ENCODE results near the gene IL36G. TPM values are rescaled to one million over a fixed set of nuclear protein-coding genes. Genes with fewer than 3 reads are reported as not detected.

IL36G gene
- total RNA-seq, 8 experiments from 2014 or later, result 0.31 to 0.92 TPM; not detected in 6

DNA sequence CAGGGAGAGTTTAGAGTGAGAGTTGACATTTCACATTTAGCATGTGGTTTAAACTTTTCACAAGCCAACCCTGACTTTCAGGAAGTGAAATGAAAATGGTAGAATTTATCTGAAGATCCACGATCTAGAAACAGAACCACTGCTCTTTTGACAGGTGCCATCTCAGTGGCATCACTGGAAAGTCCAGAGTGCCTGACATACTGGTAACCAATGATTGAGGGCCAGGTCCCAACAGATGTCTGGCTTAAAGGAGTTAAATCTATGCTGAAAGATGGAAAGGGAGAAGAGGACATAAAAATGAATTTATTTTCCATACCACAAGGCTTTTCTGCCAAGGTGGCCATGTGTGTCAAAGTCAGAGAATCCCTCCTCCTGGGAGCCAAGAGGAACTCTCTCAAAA lies 2.7 kb downstream of the IL36G start:
- Histone ChIP-seq H3K4me1 (replicated peaks in 1 of 2) (no peaks in the 10 kb centered on the region), H3K27ac (no peak overlapping the region), H3K4me3 (no peak overlapping the region)
- 0 to 60% (median 29%) methylated on average over 1 of the region's 1 CpG; no CpG with 5 or more reads in 1 of the 10 experiments for WGBS, 10 experiments
- in situ Hi-C loops (cut with MboI; ENCODE audit: low pct_unique_long_range_greater_than_20kb in 2 of 9, low sequenced_read_pairs in 9 of 9, unreplicated experiment in 9 of 9), result no loop called here
- ATAC-seq (replicated peaks in 6 of 8), result no peak

DNA sequence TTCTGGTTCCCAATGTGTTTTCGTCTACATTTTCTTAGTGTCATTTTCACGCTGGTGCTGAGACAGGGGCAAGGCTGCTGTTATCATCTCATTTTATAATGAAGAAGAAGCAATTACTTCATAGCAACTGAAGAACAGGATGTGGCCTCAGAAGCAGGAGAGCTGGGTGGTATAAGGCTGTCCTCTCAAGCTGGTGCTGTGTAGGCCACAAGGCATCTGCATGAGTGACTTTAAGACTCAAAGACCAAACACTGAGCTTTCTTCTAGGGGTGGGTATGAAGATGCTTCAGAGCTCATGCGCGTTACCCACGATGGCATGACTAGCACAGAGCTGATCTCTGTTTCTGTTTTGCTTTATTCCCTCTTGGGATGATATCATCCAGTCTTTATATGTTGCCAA lies 7.3 kb downstream of the IL36G start:
- Histone ChIP-seq H3K27ac (no peak overlapping the region), H3K4me1 (replicated peaks in 1 of 2) (no peaks in the 10 kb centered on the region), H3K4me3 (no peak overlapping the region)
- in situ Hi-C loops (cut with MboI; ENCODE audit: low pct_unique_long_range_greater_than_20kb in 2 of 9, low sequenced_read_pairs in 9 of 9, unreplicated experiment in 9 of 9), result no loop called here
- ATAC-seq (replicated peaks in 6 of 8), result no peak
- WGBS, 10 experiments, result 60 to 94% (median 88%) methylated on average over 1 to 5 of the region's 5 CpGs; no CpG with 5 or more reads in 2 of the 10 experiments

DNA sequence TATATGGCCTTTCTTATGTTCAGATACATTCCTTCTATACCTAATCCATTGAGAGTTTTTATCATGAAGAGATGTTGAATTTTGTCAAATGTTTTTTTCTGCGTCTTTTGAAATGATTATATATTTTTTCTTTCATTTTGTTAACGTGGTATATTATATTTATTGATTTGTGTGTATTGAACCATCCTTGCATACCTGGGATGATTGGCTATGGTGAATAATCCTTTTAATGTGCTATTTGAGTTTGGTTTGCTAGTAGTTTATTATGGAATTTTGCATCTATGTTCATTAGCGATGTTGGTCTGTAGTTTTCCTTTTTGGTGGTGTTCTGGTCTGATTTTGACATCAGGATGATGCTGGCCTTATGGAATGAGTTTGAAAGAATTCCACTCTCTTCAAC lies 11.8 kb downstream of the IL36G start:
- Histone ChIP-seq H3K4me3 (no peak overlapping the region), H3K27ac (no peak overlapping the region), H3K4me1 (replicated peaks in 1 of 2) (no peaks in the 10 kb centered on the region)
- in situ Hi-C loops (cut with MboI; ENCODE audit: low pct_unique_long_range_greater_than_20kb in 2 of 9, low sequenced_read_pairs in 9 of 9, unreplicated experiment in 9 of 9), result no loop called here
- no peak for ATAC-seq (replicated peaks in 6 of 8)
- 5 to 95% (median 80%) methylated on average over 2 to 3 of the region's 3 CpGs; no CpG with 5 or more reads in 1 of the 10 experiments for WGBS, 10 experiments

DNA sequence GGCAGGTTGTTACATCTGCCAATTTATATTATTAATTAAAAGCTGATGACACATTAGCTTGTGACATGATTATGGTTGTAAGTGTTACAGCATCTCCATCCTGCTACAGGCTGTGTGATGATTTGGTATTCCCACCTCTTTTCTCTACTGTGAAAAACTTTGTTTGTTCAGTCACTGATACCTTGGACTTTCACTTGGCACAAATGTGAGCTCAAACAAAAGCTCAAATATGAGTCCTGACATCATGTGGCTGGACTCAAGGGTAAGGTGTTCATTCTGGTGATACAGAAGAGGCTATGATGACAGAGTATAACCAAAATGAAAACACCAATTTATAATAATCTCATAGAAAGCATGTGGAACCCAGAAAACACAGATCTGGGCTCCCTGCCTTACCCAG lies 16.0 kb downstream of the IL36G start:
- ATAC-seq (replicated peaks in 6 of 8), result no peak
- H3K4me1 ChIP-seq (replicated peaks in 1 of 2), result no peaks in the 10 kb centered on the region
- no peak overlapping the region for H3K27ac ChIP-seq
- in situ Hi-C loops (cut with MboI; ENCODE audit: low pct_unique_long_range_greater_than_20kb in 2 of 9, low sequenced_read_pairs in 9 of 9, unreplicated experiment in 9 of 9), result no loop called here
- no peak overlapping the region for H3K4me3 ChIP-seq

DNA sequence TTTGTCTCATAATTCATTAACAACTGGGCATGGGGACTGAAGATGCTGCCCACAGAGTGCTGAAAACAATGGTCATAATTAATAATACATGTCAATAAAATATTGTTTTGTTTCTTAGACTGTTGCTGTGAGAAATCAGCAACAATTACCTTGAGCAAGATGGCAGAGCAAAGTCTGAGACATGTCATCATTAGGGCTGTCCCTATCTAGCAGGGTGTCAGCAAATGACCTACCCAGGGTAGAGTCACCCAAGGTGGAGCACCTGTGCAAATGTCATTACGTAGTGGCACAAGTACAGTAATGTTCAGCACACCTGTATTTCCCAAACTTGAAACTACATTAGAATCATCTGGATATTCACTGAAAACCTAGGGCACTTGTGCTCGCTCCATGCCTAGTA lies 16.8 kb downstream of the IL36G start:
- ATAC-seq (replicated peaks in 6 of 8), result no peak
- no peak overlapping the region for H3K27ac ChIP-seq
- in situ Hi-C loops (cut with MboI; ENCODE audit: low pct_unique_long_range_greater_than_20kb in 2 of 9, low sequenced_read_pairs in 9 of 9, unreplicated experiment in 9 of 9), result no loop called here
- 33 to 100% (median 80%) methylated on average over 1 to 2 of the region's 2 CpGs; no CpG with 5 or more reads in 2 of the 10 experiments for WGBS, 10 experiments
- no peaks in the 10 kb centered on the region for H3K4me1 ChIP-seq (replicated peaks in 1 of 2)
- no peak overlapping the region for H3K4me3 ChIP-seq

DNA sequence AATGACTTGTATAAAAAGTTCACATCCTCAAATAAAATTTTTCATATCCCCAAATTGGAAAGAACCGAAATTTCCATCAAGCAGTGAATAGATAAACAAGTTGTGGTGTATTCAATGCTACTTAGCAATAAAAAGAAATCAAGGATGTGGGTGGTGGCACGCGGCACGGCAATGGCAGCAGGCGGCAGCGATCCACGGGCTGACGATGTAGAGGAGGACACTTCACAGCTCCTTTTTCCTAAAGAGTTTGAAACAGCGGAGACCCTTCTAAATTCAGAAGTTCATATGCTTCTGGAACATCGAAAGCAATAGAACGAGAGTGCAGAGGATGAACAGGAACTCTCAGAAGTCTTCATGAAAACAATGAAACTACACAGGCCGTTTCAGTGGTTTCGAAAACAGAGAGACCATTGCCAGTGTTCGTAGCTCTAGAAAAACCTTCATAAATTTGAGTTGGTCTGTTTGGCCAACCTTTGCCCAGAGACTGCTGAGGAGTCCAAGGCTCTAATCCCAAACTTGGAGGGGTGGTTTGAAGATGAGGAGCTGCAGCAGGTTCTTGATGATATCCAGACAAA lies 17.6 kb downstream of the IL36G start:
- no peak for ATAC-seq (replicated peaks in 6 of 8)
- 9 to 92% (median 83%) methylated on average over 1 to 14 of the region's 14 CpGs for WGBS, 10 experiments
- in situ Hi-C loops (cut with MboI; ENCODE audit: low pct_unique_long_range_greater_than_20kb in 2 of 9, low sequenced_read_pairs in 9 of 9, unreplicated experiment in 9 of 9), result no loop called here
- Histone ChIP-seq H3K4me3 (no peak overlapping the region), H3K4me1 (replicated peaks in 1 of 2) (no peaks in the 10 kb centered on the region), H3K27ac (no peak overlapping the region)

DNA sequence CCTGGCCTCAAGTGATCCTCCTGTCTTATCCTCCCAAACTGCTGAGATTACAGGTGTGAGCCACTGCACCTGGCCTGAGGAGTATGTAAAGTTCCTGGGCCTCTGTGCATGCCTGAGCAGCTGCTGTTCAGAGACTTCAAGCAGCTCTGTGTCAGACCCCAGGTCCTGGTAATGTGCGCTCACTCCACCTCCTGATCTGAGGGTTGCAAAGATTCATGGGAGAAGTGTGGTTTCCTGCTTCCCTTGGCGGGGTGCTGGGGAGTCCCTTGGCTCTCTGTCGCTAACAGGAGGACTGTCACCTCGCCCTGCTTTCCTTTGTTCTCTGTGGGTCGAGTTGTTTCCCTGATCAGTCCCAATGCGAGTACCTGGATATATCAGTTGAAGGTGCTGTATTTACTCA lies 18.8 kb downstream of the IL36G start:
- no peak overlapping the region for H3K27ac ChIP-seq
- H3K4me3 ChIP-seq, result no peak overlapping the region
- ATAC-seq (replicated peaks in 6 of 8), result no peak
- 0 to 90% (median 53%) methylated on average over 1 to 6 of the region's 6 CpGs; no CpG with 5 or more reads in 4 of the 10 experiments for WGBS, 10 experiments
- in situ Hi-C loops (cut with MboI; ENCODE audit: low pct_unique_long_range_greater_than_20kb in 2 of 9, low sequenced_read_pairs in 9 of 9, unreplicated experiment in 9 of 9), result no loop called here
- no peaks in the 10 kb centered on the region for H3K4me1 ChIP-seq (replicated peaks in 1 of 2)

DNA sequence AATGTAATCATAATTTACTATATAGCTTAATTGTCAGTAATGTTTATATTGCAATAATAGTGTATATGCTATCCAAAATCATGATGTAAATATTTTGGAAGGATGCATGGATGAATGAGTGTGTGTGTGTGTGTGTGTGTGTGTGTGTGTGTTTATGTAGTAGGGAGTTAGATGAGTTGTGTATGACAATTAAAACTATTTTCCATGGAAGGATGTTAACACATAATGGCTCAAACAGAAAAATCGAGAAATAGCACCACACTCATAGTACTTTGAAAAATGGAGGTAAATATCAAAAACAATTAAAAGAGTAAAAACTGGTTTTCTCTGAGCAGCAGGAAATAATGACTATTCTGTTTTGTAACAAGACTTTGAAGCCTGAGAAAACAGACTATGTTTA lies 19.3 kb downstream of the IL36G start:
- 0 to 89% (median 53%) methylated on average over 1 of the region's 1 CpG; no CpG with 5 or more reads in 1 of the 10 experiments for WGBS, 10 experiments
- no peak overlapping the region for H3K27ac ChIP-seq
- no peak for ATAC-seq (replicated peaks in 6 of 8)
- H3K4me3 ChIP-seq, result no peak overlapping the region
- H3K4me1 ChIP-seq (replicated peaks in 1 of 2), result no peaks in the 10 kb centered on the region
- in situ Hi-C loops (cut with MboI; ENCODE audit: low pct_unique_long_range_greater_than_20kb in 2 of 9, low sequenced_read_pairs in 9 of 9, unreplicated experiment in 9 of 9), result no loop called here

DNA sequence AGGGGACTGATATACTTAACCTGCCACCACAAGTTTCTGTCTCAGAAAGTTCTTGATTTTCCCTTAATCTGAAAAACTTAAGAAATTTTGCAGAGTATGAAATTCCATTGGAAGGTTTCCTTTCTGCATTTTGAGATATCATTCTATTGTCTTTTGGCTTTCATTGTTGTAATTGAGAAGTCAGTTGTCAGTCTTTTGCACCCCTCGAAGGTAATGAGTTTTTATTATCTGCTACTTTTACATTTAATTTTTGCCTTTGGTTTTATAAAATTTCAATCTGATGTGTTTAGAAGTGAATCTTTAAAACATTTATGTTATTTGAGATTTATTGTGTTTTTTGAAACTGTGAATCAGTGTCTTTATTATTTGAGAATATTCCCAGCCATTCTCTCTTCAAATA lies 22.6 kb downstream of the IL36G start:
- WGBS, 10 experiments, result 0 to 83% (median 40%) methylated on average over 1 of the region's 1 CpG; no CpG with 5 or more reads in 1 of the 10 experiments

DNA sequence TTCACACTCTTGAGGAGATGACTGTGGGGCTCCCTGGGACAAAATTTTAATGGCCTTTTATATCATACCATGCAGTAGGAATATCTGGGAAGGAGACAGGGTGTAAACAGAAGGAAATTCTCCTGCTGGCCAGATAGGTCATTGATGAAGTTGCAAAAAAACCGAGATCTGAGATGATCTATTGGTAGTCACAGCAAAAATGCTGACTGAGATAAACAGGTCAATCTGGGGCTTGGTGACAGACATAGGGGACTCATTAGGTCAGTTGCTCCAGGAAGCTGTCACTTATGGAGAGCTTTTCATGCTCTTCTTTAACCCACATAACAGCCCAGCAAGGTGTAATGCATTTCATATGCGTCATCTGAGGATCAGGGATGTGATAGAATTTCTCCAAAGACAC lies 24.9 kb downstream of the IL36G start:
- in situ Hi-C loops (cut with MboI; ENCODE audit: low pct_unique_long_range_greater_than_20kb in 2 of 9, low sequenced_read_pairs in 9 of 9, unreplicated experiment in 9 of 9), result no loop called here
- 0 to 62% (median 40%) methylated on average over 1 to 2 of the region's 2 CpGs; no CpG with 5 or more reads in 1 of the 10 experiments for WGBS, 10 experiments
- no peak for ATAC-seq (replicated peaks in 6 of 8)

More for the DNA sequence above, 22.6 kb downstream of the IL36G start:
- in situ Hi-C loops (cut with MboI; ENCODE audit: low pct_unique_long_range_greater_than_20kb in 2 of 9, low sequenced_read_pairs in 9 of 9, unreplicated experiment in 9 of 9), result no loop called here
- no peak overlapping the region for H3K4me3 ChIP-seq
- no peak for ATAC-seq (replicated peaks in 6 of 8)
- H3K4me1 ChIP-seq (replicated peaks in 1 of 2), result no peaks in the 10 kb centered on the region
- H3K27ac ChIP-seq, result no peak overlapping the region

DNA sequence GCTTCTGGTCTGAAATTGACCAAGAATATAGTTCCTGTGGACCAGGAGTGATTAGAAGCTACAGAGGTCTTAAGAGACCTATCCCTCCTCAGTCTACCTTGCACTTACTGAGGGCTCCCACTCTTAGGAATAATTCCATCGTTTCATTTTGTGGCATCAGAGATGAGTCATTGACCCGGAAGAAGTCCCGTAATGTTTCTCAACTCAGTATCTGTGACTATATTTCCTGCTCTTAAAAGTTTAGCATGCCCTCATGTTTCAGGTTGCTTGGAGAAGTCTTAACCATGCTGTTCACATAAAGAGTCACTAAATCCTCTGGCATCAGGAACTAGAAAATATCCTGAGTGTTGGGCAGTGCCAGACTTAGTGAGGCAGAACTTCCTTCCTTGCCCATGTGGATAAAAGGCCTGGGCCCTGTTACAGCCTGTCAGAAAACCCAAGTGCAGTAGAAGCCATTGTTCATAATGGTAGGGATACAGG lies 27.3 kb downstream of the IL36G start, which contains the start of gene IL36A:
Gene IL36A, plus strand, starts transcription at position 430 of the 480 bp plus-strand sequence. CDS start 413 bp downstream, outside the sequence.
- in situ Hi-C loops (cut with MboI; ENCODE audit: low pct_unique_long_range_greater_than_20kb in 2 of 9, low sequenced_read_pairs in 9 of 9, unreplicated experiment in 9 of 9), result no loop called here

More for the DNA sequence above, 24.9 kb downstream of the IL36G start:
- H3K27ac ChIP-seq, result no peak overlapping the region
- H3K4me1 ChIP-seq (replicated peaks in 1 of 2), result no peaks in the 10 kb centered on the region
- H3K4me3 ChIP-seq, result no peak overlapping the region

DNA sequence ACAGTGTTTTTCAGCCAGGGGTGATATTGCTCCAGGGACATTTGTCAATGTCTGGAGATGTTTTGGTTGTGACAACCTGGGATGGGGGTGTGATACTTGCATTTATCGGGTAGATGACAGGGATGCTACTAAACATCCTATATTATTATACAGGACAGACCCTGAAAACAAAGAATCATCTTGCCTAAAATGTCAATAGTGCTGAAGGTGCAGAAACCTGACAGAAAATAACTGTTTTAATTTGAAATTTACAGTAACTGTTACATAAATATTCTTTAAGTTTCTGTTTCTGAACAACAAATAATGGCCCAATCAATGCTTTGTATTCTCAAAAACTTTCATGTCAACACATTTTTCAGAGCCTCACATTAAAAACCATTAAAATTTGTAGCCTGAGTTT lies 29.4 kb downstream of the IL36G start:
- no peak overlapping the region for H3K4me3 ChIP-seq
- no peaks in the 10 kb centered on the region for H3K4me1 ChIP-seq (replicated peaks in 1 of 2)
- in situ Hi-C loops (cut with MboI; ENCODE audit: low pct_unique_long_range_greater_than_20kb in 2 of 9, low sequenced_read_pairs in 9 of 9, unreplicated experiment in 9 of 9), result no loop called here
- 78 to 91% (median 83%) methylated on average over 1 of the region's 1 CpG; no CpG with 5 or more reads in 7 of the 10 experiments for WGBS, 10 experiments
- H3K27ac ChIP-seq, result no peak overlapping the region
- no peak for ATAC-seq (replicated peaks in 6 of 8)

More for the DNA sequence above, 27.3 kb downstream of the IL36G start, which contains the start of gene IL36A:
- no peaks in the 10 kb centered on the region for H3K4me1 ChIP-seq (replicated peaks in 1 of 2)
- no peak within 1 kb of the TSS for H3K4me3 ChIP-seq
- no peak within 1 kb of the TSS for H3K27ac ChIP-seq
- WGBS, 10 experiments, result 46 to 100% (median 92%) methylated on average over 1 to 3 of the region's 3 CpGs; no CpG with 5 or more reads in 3 of the 10 experiments
- no peak for ATAC-seq (replicated peaks in 6 of 8)

DNA sequence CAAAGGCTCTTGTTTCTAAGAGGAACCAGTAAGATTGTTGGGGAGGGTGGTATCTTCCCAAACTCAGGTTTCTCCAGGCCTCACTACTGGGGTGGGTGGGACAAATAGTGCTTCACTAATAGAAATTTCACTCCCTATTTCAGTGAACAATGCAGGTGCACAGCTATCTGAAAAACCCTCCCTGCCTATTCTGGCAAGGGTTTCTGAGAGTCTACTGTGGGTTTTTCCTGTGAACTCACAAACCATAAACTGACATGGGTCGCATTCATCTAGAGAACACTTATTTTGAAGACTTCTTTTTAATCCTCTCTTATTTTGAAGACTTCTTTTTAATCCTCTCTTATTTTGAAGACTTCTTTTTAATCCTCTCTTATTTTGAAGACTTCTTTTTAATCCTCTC lies 31.8 kb downstream of the IL36G start:
- WGBS, 10 experiments, result 17 to 100% (median 67%) methylated on average over 1 of the region's 1 CpG; no CpG with 5 or more reads in 3 of the 10 experiments
- in situ Hi-C loops (cut with MboI; ENCODE audit: low pct_unique_long_range_greater_than_20kb in 2 of 9, low sequenced_read_pairs in 9 of 9, unreplicated experiment in 9 of 9), result no loop called here
- Histone ChIP-seq H3K27ac (no peak overlapping the region), H3K4me1 (replicated peaks in 1 of 2) (no peaks in the 10 kb centered on the region), H3K4me3 (no peak overlapping the region)
- ATAC-seq (replicated peaks in 6 of 8), result no peak

DNA sequence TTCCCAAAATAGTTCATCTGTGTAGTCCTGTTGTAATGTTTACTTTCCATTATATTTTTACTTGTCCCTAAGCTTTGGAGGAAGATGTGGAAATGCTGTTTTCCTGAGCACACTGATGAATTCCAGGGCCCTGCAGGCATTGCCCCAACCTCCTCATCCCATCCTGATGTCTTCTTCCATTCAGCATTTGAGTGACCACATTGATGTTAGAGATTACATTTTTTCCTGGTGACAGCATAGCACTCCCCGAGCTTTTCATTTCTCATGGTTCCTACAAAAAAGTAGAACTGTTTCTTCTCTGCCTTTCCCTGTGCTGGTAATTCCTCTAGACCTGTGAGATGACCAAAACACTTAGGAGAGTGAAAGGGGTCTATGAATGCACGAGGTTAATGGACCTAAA lies 32.3 kb downstream of the IL36G start:
- ATAC-seq (replicated peaks in 6 of 8), result peak in 1 of 8 experiments; percentile 25
- in situ Hi-C loops (cut with MboI; ENCODE audit: low pct_unique_long_range_greater_than_20kb in 2 of 9, low sequenced_read_pairs in 9 of 9, unreplicated experiment in 9 of 9), result no loop called here
- WGBS, 10 experiments, result 0 to 59% (median 6%) methylated on average over 1 to 2 of the region's 2 CpGs; no CpG with 5 or more reads in 3 of the 10 experiments
- H3K27ac ChIP-seq, result no peak overlapping the region
- H3K4me3 ChIP-seq, result no peak overlapping the region
- no peaks in the 10 kb centered on the region for H3K4me1 ChIP-seq (replicated peaks in 1 of 2)
